Activated CD8-positive, alpha-beta T cell treated with anti-CD3 and anti-CD28 coated beads for 36 hours (primary cell): ENCODE results near the gene OSBPL8. TPM values are rescaled to one million over a fixed set of nuclear protein-coding genes. Genes with fewer than 3 reads are reported as not detected.
"Not testable (repeated sequence)": the region's sequence is repeated elsewhere in the genome, so short reads cannot be mapped to it uniquely, and the experiment has no call there.

Source experiments
- ATAC-seq: fragments of 200-7000 bp; cut with Tn5 transposase; one replicate; pipeline ENCODE4 v1.10.0; 2021; ENCODE audit warnings: mild to moderate bottlenecking, moderate library complexity
- CTCF ChIA-PET: fragments of 350-600 bp; sonication (Branson Sonifier 250); formaldehyde crosslinking; loops from one replicate; lab custom pipeline; 2021; ENCODE audit warnings: antibody characterized with exemption; lab: Charles Lee
- POLR2A ChIA-PET: fragments of 350-600 bp; sonication (Branson Sonifier 250); formaldehyde crosslinking; loops from one replicate; lab custom pipeline; 2021; ENCODE audit warnings: antibody characterized with exemption; lab: Charles Lee
- DNase-seq: peaks from one replicate; pipeline ENCODE4 v3.0.0-alpha.2; 2020
- H3K27ac Mint-ChIP-seq: one replicate; pipeline ENCODE4 v1.8.0; 2021; ENCODE audit warnings: mild to moderate bottlenecking, mixed read lengths
- H3K27me3 Mint-ChIP-seq: one replicate; pipeline ENCODE4 v1.8.0; 2021; ENCODE audit warnings: mixed read lengths
- H3K36me3 Mint-ChIP-seq: one replicate; pipeline ENCODE4 v1.8.0; 2021; ENCODE audit warnings: low read depth, mixed read lengths
- H3K4me1 Mint-ChIP-seq: one replicate; pipeline ENCODE4 v1.8.0; 2021; ENCODE audit warnings: low read depth, mixed read lengths
- H3K4me3 Mint-ChIP-seq: one replicate; pipeline ENCODE4 v1.8.0; 2021; ENCODE audit warnings: mild to moderate bottlenecking, moderate library complexity, mixed read lengths
- H3K9me3 Mint-ChIP-seq: one replicate; pipeline ENCODE4 v1.8.0; 2021; ENCODE audit warnings: mixed read lengths
- CTCF ChIP-seq: fragments of 200-600 bp; IDR thresholded peaks from one replicate; pipeline ENCODE4 v1.8.0; 2022; ENCODE audit warnings: antibody characterized with exemption, mild to moderate bottlenecking
- intact Hi-C: fragments of 100-400 bp; cut with micrococcal nuclease; formaldehyde crosslinking; loops from one replicate; pipeline ENCODE4 v1.10.0; 2022
- total RNA-seq, 2 experiments: library from RNA; stranded (reverse); gene quantifications; one replicate each; pipeline ENCODE4 v1.2.3, GENCODE V29; 2021

Gene OSBPL8
- total RNA-seq, 2 experiments from 2014 or later, result 81.1 to 85.6 TPM

GRCh38 chr12:76501390-76501789 lies 58.2 kb downstream of the OSBPL8 start:
- TF ChIP-seq CTCF, result no peak
- Mint-ChIP-seq H3K27me3 (no peaks in the 10 kb centered on the region), H3K4me3 (no peak overlapping the region), H3K9me3 (peaks cover 7% of the 10 kb centered on the region), H3K27ac (no peak overlapping the region), H3K4me1 (peaks cover 28% of the 10 kb centered on the region), H3K36me3 (peaks cover 27% of the 10 kb centered on the region)
- intact Hi-C loops, result no loop called here
- DNase-seq (no peak), ATAC-seq (no peak)
- ChIA-PET CTCF (no interaction called here), POLR2A (no interaction called here)

GRCh38 chr12:76499136-76499535 lies 60.4 kb downstream of the OSBPL8 start:
- CTCF ChIA-PET, POLR2A ChIA-PET, intact Hi-C loops, ATAC-seq, H3K27ac Mint-ChIP-seq, H3K4me3 Mint-ChIP-seq, DNase-seq, H3K27me3 Mint-ChIP-seq: not testable (repeated sequence)
- Mint-ChIP-seq H3K4me1 (peaks cover 22% of the 10 kb centered on the region), H3K36me3 (peaks cover 34% of the 10 kb centered on the region), H3K9me3 (peaks cover 11% of the 10 kb centered on the region)

- intact Hi-C loops, result no loop called here
- ATAC-seq (no peak), DNase-seq (no peak)
- H3K27ac Mint-ChIP-seq, result no peak overlapping the region
- no peaks in the 10 kb centered on the region for H3K27me3 Mint-ChIP-seq
- peaks cover 15% of the 10 kb centered on the region for H3K9me3 Mint-ChIP-seq
- peaks cover 13% of the 10 kb centered on the region for H3K4me1 Mint-ChIP-seq
- TF ChIP-seq CTCF, result no peak
- ChIA-PET CTCF (interaction anchor here (1.1 kb wide), 1 partner anchor 14 kb away, joined by 5 read pairs; no protein-coding TSS in a partner anchor), POLR2A (interaction anchor here (0.6 to 0.7 kb wide), 2 partner anchors 12 to 22 kb away, joined by 3 read pairs; no protein-coding TSS in a partner anchor)
- no peak overlapping the region for H3K4me3 Mint-ChIP-seq
- H3K36me3 Mint-ChIP-seq, result peaks cover 38% of the 10 kb centered on the region
Observed at GRCh38 chr12:76495556-76495955, 64.0 kb downstream of the OSBPL8 start.

GRCh38 chr12:76491292-76491691 lies 68.3 kb downstream of the OSBPL8 start:
- intact Hi-C loops, result no loop called here
- ChIA-PET CTCF (no interaction called here), POLR2A (no interaction called here)
- H3K4me3 Mint-ChIP-seq, result no peak overlapping the region
- no peak for ATAC-seq
- DNase-seq, result no peak
- TF ChIP-seq CTCF, result no peak
- H3K27me3 Mint-ChIP-seq, result no peaks in the 10 kb centered on the region
- H3K36me3 Mint-ChIP-seq, result peaks cover 45% of the 10 kb centered on the region
- peaks cover 15% of the 10 kb centered on the region for H3K9me3 Mint-ChIP-seq
- no peak overlapping the region for H3K27ac Mint-ChIP-seq
- H3K4me1 Mint-ChIP-seq, result peaks cover 34% of the 10 kb centered on the region

- CTCF ChIA-PET, result no interaction called here
- POLR2A ChIA-PET, result no interaction called here
- DNase-seq (no peak), ATAC-seq (no peak)
- intact Hi-C loops, result no loop called here
- Mint-ChIP-seq H3K4me1 (peaks cover 34% of the 10 kb centered on the region), H3K9me3 (peaks cover 15% of the 10 kb centered on the region), H3K4me3 (no peak overlapping the region), H3K27ac (no peak overlapping the region), H3K27me3 (no peaks in the 10 kb centered on the region), H3K36me3 (peaks cover 40% of the 10 kb centered on the region)
- no peak for TF ChIP-seq CTCF
Observed at GRCh38 chr12:76490763-76491162, 68.8 kb downstream of the OSBPL8 start.
